ENCODE results near the gene VEPH1.

Gene VEPH1

GRCh38 chr3:157522648-157523047 lies 19.4 kb upstream of the VEPH1 start:
- no peak for DNase-seq

GRCh38 chr3:157520485-157521150 lies 17.4 kb upstream of the VEPH1 start:
- no peak for DNase-seq

- DNase-seq = no peak
Observed at GRCh38 chr3:157518881-157519280, 15.7 kb upstream of the VEPH1 start.

GRCh38 chr3:157516928-157517327 lies 13.7 kb upstream of the VEPH1 start:
- DNase-seq = no peak

GRCh38 chr3:157515398-157515797 lies 12.2 kb upstream of the VEPH1 start:
- DNase-seq = no peak

- no peak for DNase-seq
Observed at GRCh38 chr3:157514371-157514895, 11.2 kb upstream of the VEPH1 start.

GRCh38 chr3:157513585-157513984 lies 10.4 kb upstream of the VEPH1 start:
- DNase-seq = no peak

GRCh38 chr3:157512534-157512933 lies 9.3 kb upstream of the VEPH1 start:
- DNase-seq = no peak

- DNase-seq = no peak
Observed at GRCh38 chr3:157508461-157508860, 5.2 kb upstream of the VEPH1 start.

- DNase-seq = no peak
Observed at GRCh38 chr3:157501863-157502262, 1.4 kb downstream of the VEPH1 start.

- no peak for DNase-seq
Observed at GRCh38 chr3:157500232-157500631, 3.0 kb downstream of the VEPH1 start.

GRCh38 chr3:157499342-157499963 lies 3.8 kb downstream of the VEPH1 start:
- no peak for DNase-seq

- no peak for DNase-seq
Observed at GRCh38 chr3:157498371-157498770, 4.8 kb downstream of the VEPH1 start.

GRCh38 chr3:157495846-157496245 lies 7.4 kb downstream of the VEPH1 start:
- no peak for DNase-seq

GRCh38 chr3:157494581-157495281 lies 8.5 kb downstream of the VEPH1 start:
- no peak for DNase-seq

GRCh38 chr3:157493627-157494550 lies 9.3 kb downstream of the VEPH1 start:
- DNase-seq = peak in 1 of 2 donors; percentile 3

- DNase-seq = no peak
Observed at GRCh38 chr3:157491136-157491535, 12.1 kb downstream of the VEPH1 start.

GRCh38 chr3:157488144-157488543 lies 15.1 kb downstream of the VEPH1 start:
- no peak for DNase-seq

- DNase-seq = no peak
Observed at GRCh38 chr3:157487339-157487738, 15.9 kb downstream of the VEPH1 start.

- no peak for DNase-seq
Observed at GRCh38 chr3:157479464-157480243, 23.6 kb downstream of the VEPH1 start.

GRCh38 chr3:157477441-157477840 lies 25.8 kb downstream of the VEPH1 start:
- DNase-seq = no peak

- no peak for DNase-seq
Observed at GRCh38 chr3:157475921-157476414, 27.2 kb downstream of the VEPH1 start.

Data from CD4-positive, alpha-beta T cell treated with Interferon alpha-2 for 1 hour (primary cell).